Activated T-cell treated with anti-CD3 and anti-CD28 coated beads, Interleukin-2, amount 50 U/mL, for 24 hours (primary cell): ENCODE results near the gene GPR52.

Source experiments
- DNase-seq: peaks from one replicate; pipeline ENCODE4 v3.0.0-alpha.2; 2020
- H3K27ac Mint-ChIP-seq: 2 replicates; pipeline ENCODE4 v1.8.0; 2020; ENCODE audit warnings: mild to moderate bottlenecking, mixed read lengths
- H3K27me3 Mint-ChIP-seq: 2 replicates; pipeline ENCODE4 v1.8.0; 2020; ENCODE audit warnings: mixed read lengths
- H3K36me3 Mint-ChIP-seq: 2 replicates; pipeline ENCODE4 v1.8.0; 2020; ENCODE audit warnings: low read depth, mixed read lengths
- H3K4me1 Mint-ChIP-seq: 2 replicates; pipeline ENCODE4 v1.8.0; 2020; ENCODE audit warnings: low read depth, mixed read lengths
- H3K4me3 Mint-ChIP-seq: 2 replicates; pipeline ENCODE4 v1.8.0; 2020; ENCODE audit warnings: mild to moderate bottlenecking, moderate library complexity, mixed read lengths
- H3K9me3 Mint-ChIP-seq: 2 replicates; pipeline ENCODE4 v1.8.0; 2020; ENCODE audit warnings: mixed read lengths

The GPR52 gene

GRCh38 chr1:174428033-174428432 lies 19.7 kb upstream of the GPR52 start:
- DNase-seq = no peak
- Mint-ChIP-seq H3K4me3 (no peak overlapping the region), H3K4me1 (peaks cover 2% of the 10 kb centered on the region), H3K27me3 (no peaks in the 10 kb centered on the region), H3K9me3 (no peaks in the 10 kb centered on the region), H3K36me3 (no peaks in the 10 kb centered on the region), H3K27ac (no peak overlapping the region)

GRCh38 chr1:174428739-174429138 lies 19.0 kb upstream of the GPR52 start:
- H3K4me1 Mint-ChIP-seq = peaks cover 2% of the 10 kb centered on the region
- no peaks in the 10 kb centered on the region for H3K9me3 Mint-ChIP-seq
- DNase-seq = no peak
- no peaks in the 10 kb centered on the region for H3K27me3 Mint-ChIP-seq
- H3K36me3 Mint-ChIP-seq = no peaks in the 10 kb centered on the region
- no peak overlapping the region for H3K4me3 Mint-ChIP-seq
- no peak overlapping the region for H3K27ac Mint-ChIP-seq

GRCh38 chr1:174433451-174433850 lies 14.3 kb upstream of the GPR52 start:
- Mint-ChIP-seq H3K27ac (no peak overlapping the region), H3K4me3 (no peak overlapping the region), H3K4me1 (no peaks in the 10 kb centered on the region), H3K9me3 (peaks cover 6% of the 10 kb centered on the region), H3K27me3 (no peaks in the 10 kb centered on the region), H3K36me3 (peaks cover 9% of the 10 kb centered on the region)
- DNase-seq = no peak

GRCh38 chr1:174445351-174445750 lies 2.4 kb upstream of the GPR52 start:
- Mint-ChIP-seq H3K9me3 (no peaks in the 10 kb centered on the region), H3K27me3 (no peaks in the 10 kb centered on the region), H3K27ac (no peak overlapping the region), H3K36me3 (no peaks in the 10 kb centered on the region), H3K4me1 (peaks cover 6% of the 10 kb centered on the region), H3K4me3 (no peak overlapping the region)
- DNase-seq = no peak

- no peaks in the 10 kb centered on the region for H3K36me3 Mint-ChIP-seq
- H3K27me3 Mint-ChIP-seq = no peaks in the 10 kb centered on the region
- no peak overlapping the region for H3K4me3 Mint-ChIP-seq
- no peaks in the 10 kb centered on the region for H3K9me3 Mint-ChIP-seq
- no peak for DNase-seq
- H3K4me1 Mint-ChIP-seq = peaks cover 6% of the 10 kb centered on the region
- no peak overlapping the region for H3K27ac Mint-ChIP-seq
Observed at GRCh38 chr1:174445817-174446216, 1.9 kb upstream of the GPR52 start.

- Mint-ChIP-seq H3K36me3 (no peaks in the 10 kb centered on the region), H3K4me1 (peaks cover 6% of the 10 kb centered on the region), H3K4me3 (no peak overlapping the region), H3K27ac (no peak overlapping the region), H3K9me3 (no peaks in the 10 kb centered on the region), H3K27me3 (no peaks in the 10 kb centered on the region)
- no peak for DNase-seq
Observed at GRCh38 chr1:174448531-174448883, 743 bp downstream of the GPR52 start.

- Mint-ChIP-seq H3K9me3 (no peaks in the 10 kb centered on the region), H3K4me1 (peaks cover 6% of the 10 kb centered on the region), H3K27ac (no peak overlapping the region), H3K36me3 (no peaks in the 10 kb centered on the region), H3K27me3 (no peaks in the 10 kb centered on the region), H3K4me3 (no peak overlapping the region)
- no peak for DNase-seq
Observed at GRCh38 chr1:174448974-174449373, 1.2 kb downstream of the GPR52 start.

- H3K27me3 Mint-ChIP-seq = no peaks in the 10 kb centered on the region
- no peak overlapping the region for H3K27ac Mint-ChIP-seq
- H3K4me1 Mint-ChIP-seq = peaks cover 6% of the 10 kb centered on the region
- H3K4me3 Mint-ChIP-seq = no peak overlapping the region
- no peaks in the 10 kb centered on the region for H3K36me3 Mint-ChIP-seq
- H3K9me3 Mint-ChIP-seq = no peaks in the 10 kb centered on the region
- no peak for DNase-seq
Observed at GRCh38 chr1:174451408-174451807, 3.6 kb downstream of the GPR52 start.

GRCh38 chr1:174465855-174466254 lies 18.1 kb downstream of the GPR52 start:
- H3K9me3 Mint-ChIP-seq = peaks cover 4% of the 10 kb centered on the region
- DNase-seq = no peak
- peaks cover 13% of the 10 kb centered on the region for H3K36me3 Mint-ChIP-seq
- H3K27ac Mint-ChIP-seq = no peak overlapping the region
- no peaks in the 10 kb centered on the region for H3K27me3 Mint-ChIP-seq
- H3K4me1 Mint-ChIP-seq = no peaks in the 10 kb centered on the region
- H3K4me3 Mint-ChIP-seq = no peak overlapping the region

GRCh38 chr1:174466607-174467006 lies 18.8 kb downstream of the GPR52 start:
- no peak overlapping the region for H3K4me3 Mint-ChIP-seq
- H3K9me3 Mint-ChIP-seq = peaks cover 4% of the 10 kb centered on the region
- peaks cover 11% of the 10 kb centered on the region for H3K36me3 Mint-ChIP-seq
- H3K27ac Mint-ChIP-seq = no peak overlapping the region
- DNase-seq = no peak
- no peaks in the 10 kb centered on the region for H3K27me3 Mint-ChIP-seq
- no peaks in the 10 kb centered on the region for H3K4me1 Mint-ChIP-seq

- Mint-ChIP-seq H3K27me3 (no peaks in the 10 kb centered on the region), H3K4me3 (no peak overlapping the region), H3K36me3 (no peaks in the 10 kb centered on the region), H3K27ac (no peak overlapping the region), H3K9me3 (no peaks in the 10 kb centered on the region), H3K4me1 (no peaks in the 10 kb centered on the region)
- no peak for DNase-seq
Observed at GRCh38 chr1:174469052-174469451, 21.3 kb downstream of the GPR52 start.

- Mint-ChIP-seq H3K4me1 (no peaks in the 10 kb centered on the region), H3K4me3 (no peak overlapping the region), H3K36me3 (no peaks in the 10 kb centered on the region), H3K27ac (no peak overlapping the region), H3K27me3 (no peaks in the 10 kb centered on the region), H3K9me3 (no peaks in the 10 kb centered on the region)
- no peak for DNase-seq
Observed at GRCh38 chr1:174469687-174470086, 21.9 kb downstream of the GPR52 start.

GRCh38 chr1:174479281-174479680 lies 31.5 kb downstream of the GPR52 start:
- no peak for DNase-seq
- peaks cover 3% of the 10 kb centered on the region for H3K4me1 Mint-ChIP-seq
- H3K36me3 Mint-ChIP-seq = no peaks in the 10 kb centered on the region
- no peak overlapping the region for H3K27ac Mint-ChIP-seq
- H3K9me3 Mint-ChIP-seq = peaks cover 3% of the 10 kb centered on the region
- H3K27me3 Mint-ChIP-seq = no peaks in the 10 kb centered on the region
- no peak overlapping the region for H3K4me3 Mint-ChIP-seq

- Mint-ChIP-seq H3K36me3 (peaks cover 2% of the 10 kb centered on the region), H3K4me1 (peaks cover 4% of the 10 kb centered on the region), H3K27ac (no peak overlapping the region), H3K27me3 (no peaks in the 10 kb centered on the region), H3K9me3 (peaks cover 5% of the 10 kb centered on the region), H3K4me3 (no peak overlapping the region)
- DNase-seq = no peak
Observed at GRCh38 chr1:174480324-174480723, 32.6 kb downstream of the GPR52 start.

- Mint-ChIP-seq H3K36me3 (peaks cover 8% of the 10 kb centered on the region), H3K4me3 (no peak overlapping the region), H3K27ac (no peak overlapping the region), H3K4me1 (peaks cover 5% of the 10 kb centered on the region), H3K9me3 (peaks cover 7% of the 10 kb centered on the region), H3K27me3 (no peaks in the 10 kb centered on the region)
- no peak for DNase-seq
Observed at GRCh38 chr1:174491606-174492005, 43.8 kb downstream of the GPR52 start.

- H3K4me3 Mint-ChIP-seq = no peak overlapping the region
- peaks cover 3% of the 10 kb centered on the region for H3K4me1 Mint-ChIP-seq
- H3K27me3 Mint-ChIP-seq = no peaks in the 10 kb centered on the region
- no peak overlapping the region for H3K27ac Mint-ChIP-seq
- no peak for DNase-seq
- H3K9me3 Mint-ChIP-seq = no peaks in the 10 kb centered on the region
- H3K36me3 Mint-ChIP-seq = peaks cover 2% of the 10 kb centered on the region
Observed at GRCh38 chr1:174497478-174497877, 49.7 kb downstream of the GPR52 start.
